ENCODE results near the gene HOXA3. TPM values are rescaled to one million over a fixed set of nuclear protein-coding genes. Genes with fewer than 3 reads are reported as not detected.
A peak's percentile ranks its signal among the peaks of the same experiment; 100 is the strongest.

The HOXA3 gene
- total RNA-seq, 1 donor from 2014 or later: not detected

DNA sequence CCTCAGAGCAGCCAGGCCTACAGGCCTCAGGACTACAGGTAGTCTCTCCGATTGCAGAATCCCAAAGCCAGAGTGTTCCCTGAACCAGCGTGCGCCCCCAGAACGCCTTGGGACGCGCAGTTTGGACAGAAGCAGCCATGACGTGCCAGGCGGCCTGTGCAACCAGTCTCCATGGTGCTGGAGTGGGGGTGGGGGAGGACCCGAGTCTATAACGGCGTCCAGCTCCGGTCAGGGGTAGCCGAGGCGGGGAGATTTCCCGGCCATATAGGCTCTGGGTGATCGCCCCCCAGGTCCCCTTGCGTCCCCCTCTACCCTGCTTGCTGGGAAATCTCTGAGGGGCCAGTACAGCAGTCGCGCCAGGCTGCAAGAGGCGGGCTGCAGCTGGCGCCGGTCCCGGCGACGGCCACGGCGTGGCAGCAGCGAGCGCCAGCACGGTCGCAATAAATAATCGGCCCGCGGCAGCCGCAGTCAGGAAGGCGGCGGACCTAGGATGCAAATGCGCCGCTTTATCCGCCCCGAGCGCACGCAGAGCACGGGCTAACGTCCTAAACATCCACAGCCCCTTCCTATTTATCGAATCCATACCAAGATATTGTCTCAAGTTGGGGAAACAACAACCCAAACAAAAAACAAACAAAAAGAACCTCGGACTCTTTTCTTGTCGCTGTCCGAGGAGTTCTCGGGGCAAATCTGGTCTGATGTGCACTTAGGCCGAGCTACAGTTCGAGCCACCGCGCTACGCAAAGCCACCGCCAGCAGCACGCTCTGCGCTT is 1.6 kb downstream of the HOXA3 start:
- Mint-ChIP-seq H3K27ac (peak overlapping the region; percentile 7), H3K4me1 (ENCODE audit: low read depth) (peaks cover 18% of the 10 kb centered on the region), H3K4me3 (peak overlapping the region; percentile 57), H3K9me3 (no peaks in the 10 kb centered on the region), H3K27me3 (ENCODE audit: insufficient read depth) (peaks cover 88% of the 10 kb centered on the region), H3K36me3 (ENCODE audit: low read depth) (peaks cover 3% of the 10 kb centered on the region)
- peak; percentile 46 for DNase-seq (ENCODE audit: low spot score)
- intact Hi-C loops (cut with micrococcal nuclease): loop anchor here (2.0 to 5.0 kb wide), 2 partner anchors 16 to 53 kb away; partner anchors contain the start of gene HOXA1

- no peak for DNase-seq (ENCODE audit: low spot score)
- no peak overlapping the region for H3K27ac Mint-ChIP-seq
- no peaks in the 10 kb centered on the region for H3K9me3 Mint-ChIP-seq
- intact Hi-C loops (cut with micrococcal nuclease): loop anchor here (2.0 to 5.0 kb wide), 2 partner anchors 15 to 53 kb away; partner anchors contain the start of gene HOXA1
- peaks cover 85% of the 10 kb centered on the region for H3K27me3 Mint-ChIP-seq (ENCODE audit: insufficient read depth)
- H3K4me1 Mint-ChIP-seq (ENCODE audit: low read depth): peaks cover 17% of the 10 kb centered on the region
- no peak overlapping the region for H3K4me3 Mint-ChIP-seq
- H3K36me3 Mint-ChIP-seq (ENCODE audit: low read depth): peaks cover 3% of the 10 kb centered on the region
Measured at GRCh38 chr7:27149842-27150567, 2.4 kb downstream of the HOXA3 start.

DNA sequence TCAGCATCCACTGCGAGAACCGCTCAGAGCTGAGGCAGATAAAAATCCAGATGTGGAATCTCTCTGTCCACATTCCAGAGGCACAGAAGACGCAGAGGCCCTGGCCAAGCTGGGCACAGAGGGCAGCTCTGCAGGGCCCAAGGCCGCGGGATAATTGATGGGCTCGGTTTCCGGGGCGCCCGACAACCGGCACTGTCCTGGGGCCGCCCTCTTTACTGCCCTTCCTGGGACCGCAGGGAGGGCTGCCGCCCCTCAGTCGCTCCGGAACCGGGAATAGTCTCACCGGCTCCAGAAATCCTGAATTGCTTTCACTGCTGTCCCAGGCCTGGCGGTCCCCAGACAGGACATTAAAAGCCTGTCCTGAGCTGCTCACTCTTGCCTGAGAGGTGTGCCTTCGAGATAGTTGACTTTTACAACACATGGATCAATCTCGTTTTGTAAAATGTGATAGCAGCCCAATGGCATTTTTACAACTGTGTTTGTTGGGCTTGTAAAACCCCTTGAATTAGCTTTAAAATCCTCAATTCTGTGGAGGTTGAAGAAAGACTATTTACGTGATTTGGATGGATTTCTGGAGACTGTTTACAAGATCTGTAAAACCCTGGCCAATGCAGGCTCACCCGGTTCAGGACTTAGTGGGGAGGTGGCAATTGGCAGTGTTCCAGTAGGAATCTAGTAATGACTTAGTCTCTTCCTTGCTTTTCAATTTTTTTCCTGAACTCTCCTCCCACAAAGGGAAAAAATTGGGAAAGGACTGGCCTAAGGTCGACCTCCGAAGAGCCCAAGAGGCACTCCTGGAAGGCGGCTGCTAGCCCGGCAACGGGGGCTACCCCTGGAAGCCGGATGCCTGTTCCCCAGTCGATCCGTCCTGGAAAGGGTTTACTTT is 3.4 kb downstream of the HOXA3 start:
- peaks cover 10% of the 10 kb centered on the region for H3K4me1 Mint-ChIP-seq (ENCODE audit: low read depth)
- peaks cover 3% of the 10 kb centered on the region for H3K36me3 Mint-ChIP-seq (ENCODE audit: low read depth)
- no peaks in the 10 kb centered on the region for H3K9me3 Mint-ChIP-seq
- intact Hi-C loops (cut with micrococcal nuclease): no loop called here
- DNase-seq (ENCODE audit: low spot score): no peak
- peaks cover 75% of the 10 kb centered on the region for H3K27me3 Mint-ChIP-seq (ENCODE audit: insufficient read depth)
- no peak overlapping the region for H3K27ac Mint-ChIP-seq
- H3K4me3 Mint-ChIP-seq: no peak overlapping the region

GRCh38 chr7:27148031-27148755 is 4.2 kb downstream of the HOXA3 start:
- DNase-seq (ENCODE audit: low spot score): no peak
- H3K4me1 Mint-ChIP-seq (ENCODE audit: low read depth): peaks cover 10% of the 10 kb centered on the region
- intact Hi-C loops (cut with micrococcal nuclease): no loop called here
- H3K27me3 Mint-ChIP-seq (ENCODE audit: insufficient read depth): peaks cover 67% of the 10 kb centered on the region
- H3K4me3 Mint-ChIP-seq: no peak overlapping the region
- H3K27ac Mint-ChIP-seq: no peak overlapping the region
- peaks cover 3% of the 10 kb centered on the region for H3K36me3 Mint-ChIP-seq (ENCODE audit: low read depth)
- H3K9me3 Mint-ChIP-seq: no peaks in the 10 kb centered on the region

GRCh38 chr7:27147199-27148030 is 5.0 kb downstream of the HOXA3 start, which contains the start of gene HOXA6:
Gene HOXA6, minus strand, starts transcription at chr7:27147774. Its CDS starts 25 bp downstream, at chr7:27147749.
- H3K9me3 Mint-ChIP-seq: no peaks in the 10 kb centered on the region
- H3K4me3 Mint-ChIP-seq: no peak within 1 kb of the TSS
- peaks cover 3% of the 10 kb centered on the region for H3K36me3 Mint-ChIP-seq (ENCODE audit: low read depth)
- peaks cover 63% of the 10 kb centered on the region for H3K27me3 Mint-ChIP-seq (ENCODE audit: insufficient read depth)
- no peak within 1 kb of the TSS for H3K27ac Mint-ChIP-seq
- DNase-seq (ENCODE audit: low spot score): no peak
- intact Hi-C loops (cut with micrococcal nuclease): no loop called here
- peaks cover 10% of the 10 kb centered on the region for H3K4me1 Mint-ChIP-seq (ENCODE audit: low read depth)

DNA sequence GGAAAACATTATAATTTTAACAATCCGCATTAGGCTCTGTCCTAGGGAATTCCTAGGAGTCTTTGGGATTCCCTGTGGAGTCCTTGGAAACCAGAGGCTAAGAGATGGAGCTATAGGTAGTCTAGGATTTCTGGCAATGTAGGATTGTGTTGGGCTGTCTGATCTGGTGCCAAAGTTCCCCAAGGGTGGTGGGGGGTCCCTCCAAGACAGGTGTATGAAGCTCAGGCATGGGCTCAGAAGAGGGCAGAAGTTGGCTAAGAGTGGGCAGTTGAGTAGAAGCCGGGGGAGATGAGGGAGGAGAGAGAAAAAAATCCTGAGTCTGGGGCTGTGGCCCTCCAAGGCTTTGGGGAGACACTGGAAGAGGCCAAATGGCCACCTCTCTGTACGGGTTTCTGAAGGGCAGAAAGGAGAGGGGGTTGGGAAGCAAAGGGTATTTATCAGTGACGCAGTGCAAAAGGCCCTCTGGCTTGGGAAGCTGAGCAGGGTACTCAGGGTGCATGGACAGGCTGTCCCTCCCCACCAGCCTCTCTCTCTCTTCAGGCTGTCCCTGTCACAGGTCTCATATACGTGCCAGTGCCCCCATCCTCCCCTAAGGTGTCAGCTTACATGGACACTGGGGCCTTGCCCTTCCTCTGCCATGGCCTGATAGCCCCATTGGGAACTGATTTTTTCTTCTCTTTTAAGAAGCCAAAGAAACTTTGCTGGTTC is 5.7 kb downstream of the HOXA3 start:
- peaks cover 8% of the 10 kb centered on the region for H3K4me1 Mint-ChIP-seq (ENCODE audit: low read depth)
- H3K4me3 Mint-ChIP-seq: no peak overlapping the region
- no peak overlapping the region for H3K27ac Mint-ChIP-seq
- no peaks in the 10 kb centered on the region for H3K9me3 Mint-ChIP-seq
- DNase-seq (ENCODE audit: low spot score): no peak
- H3K36me3 Mint-ChIP-seq (ENCODE audit: low read depth): peaks cover 3% of the 10 kb centered on the region
- intact Hi-C loops (cut with micrococcal nuclease): no loop called here
- H3K27me3 Mint-ChIP-seq (ENCODE audit: insufficient read depth): peaks cover 56% of the 10 kb centered on the region

DNA sequence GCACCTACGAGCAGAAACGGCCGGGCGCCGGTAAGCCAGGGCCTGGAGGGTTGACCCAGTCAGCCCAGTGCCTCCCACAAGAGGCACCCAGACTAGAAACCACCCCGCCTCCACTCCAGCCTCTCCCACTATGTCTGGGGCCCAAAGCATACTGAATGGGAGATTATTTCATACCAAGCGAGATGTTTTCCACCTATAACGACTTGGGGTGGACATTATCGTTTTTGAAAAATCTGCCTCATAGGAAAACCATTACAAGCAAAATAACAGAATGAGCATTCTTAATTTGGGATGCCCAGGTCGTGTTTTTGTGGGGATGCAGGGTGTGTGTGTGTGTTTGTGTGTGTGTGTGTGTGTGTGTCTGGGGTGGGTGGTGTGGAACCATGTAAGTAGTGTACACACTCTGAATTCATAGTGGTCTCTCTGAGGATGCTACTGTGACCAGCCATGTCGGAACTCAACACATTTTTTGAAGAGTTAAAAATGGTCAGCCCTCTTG is 6.4 kb downstream of the HOXA3 start:
- H3K9me3 Mint-ChIP-seq: no peaks in the 10 kb centered on the region
- H3K4me3 Mint-ChIP-seq: no peak overlapping the region
- H3K27ac Mint-ChIP-seq: no peak overlapping the region
- peaks cover 1% of the 10 kb centered on the region for H3K4me1 Mint-ChIP-seq (ENCODE audit: low read depth)
- DNase-seq (ENCODE audit: low spot score): no peak
- intact Hi-C loops (cut with micrococcal nuclease): no loop called here
- peaks cover 3% of the 10 kb centered on the region for H3K36me3 Mint-ChIP-seq (ENCODE audit: low read depth)
- H3K27me3 Mint-ChIP-seq (ENCODE audit: insufficient read depth): peaks cover 55% of the 10 kb centered on the region

DNA sequence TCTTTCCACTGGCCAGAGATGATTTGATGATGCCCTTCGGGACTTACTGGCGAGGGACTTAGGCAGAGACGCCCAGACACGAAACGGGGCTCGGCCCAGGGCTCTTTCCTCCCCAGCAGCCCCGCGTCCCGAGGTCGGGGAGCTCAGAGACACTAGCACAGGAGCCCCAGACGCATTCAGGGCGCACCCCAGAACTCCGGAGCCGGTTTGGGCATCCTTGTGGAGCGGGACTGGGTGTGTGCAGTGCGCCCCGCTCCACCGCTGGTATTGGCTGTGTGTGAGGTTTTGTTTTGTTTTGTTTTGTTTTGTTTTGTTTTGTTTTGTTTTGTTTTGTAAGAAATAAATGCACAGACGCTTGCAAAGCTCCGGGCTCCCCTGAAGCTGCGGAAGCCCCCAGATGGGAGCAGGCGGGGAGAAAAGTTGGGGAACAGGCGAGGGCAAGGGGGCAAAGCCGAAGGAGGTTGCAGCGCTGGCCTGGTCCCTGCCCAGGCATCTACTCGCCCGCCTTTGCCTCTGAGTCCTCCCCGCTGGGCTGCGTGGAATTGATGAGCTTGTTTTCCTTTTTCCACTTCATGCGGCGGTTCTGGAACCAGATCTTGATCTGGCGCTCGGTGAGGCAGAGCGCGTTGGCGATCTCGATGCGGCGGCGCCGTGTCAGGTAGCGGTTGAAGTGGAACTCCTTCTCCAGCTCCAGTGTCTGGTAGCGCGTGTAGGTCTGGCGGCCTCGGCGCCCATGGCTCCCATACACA is 7.0 kb downstream of the HOXA3 start:
- H3K4me1 Mint-ChIP-seq (ENCODE audit: low read depth): no peaks in the 10 kb centered on the region
- intact Hi-C loops (cut with micrococcal nuclease): no loop called here
- no peak overlapping the region for H3K27ac Mint-ChIP-seq
- H3K4me3 Mint-ChIP-seq: no peak overlapping the region
- DNase-seq (ENCODE audit: low spot score): no peak
- H3K36me3 Mint-ChIP-seq (ENCODE audit: low read depth): peaks cover 3% of the 10 kb centered on the region
- H3K9me3 Mint-ChIP-seq: no peaks in the 10 kb centered on the region
- H3K27me3 Mint-ChIP-seq (ENCODE audit: insufficient read depth): peaks cover 52% of the 10 kb centered on the region

DNA sequence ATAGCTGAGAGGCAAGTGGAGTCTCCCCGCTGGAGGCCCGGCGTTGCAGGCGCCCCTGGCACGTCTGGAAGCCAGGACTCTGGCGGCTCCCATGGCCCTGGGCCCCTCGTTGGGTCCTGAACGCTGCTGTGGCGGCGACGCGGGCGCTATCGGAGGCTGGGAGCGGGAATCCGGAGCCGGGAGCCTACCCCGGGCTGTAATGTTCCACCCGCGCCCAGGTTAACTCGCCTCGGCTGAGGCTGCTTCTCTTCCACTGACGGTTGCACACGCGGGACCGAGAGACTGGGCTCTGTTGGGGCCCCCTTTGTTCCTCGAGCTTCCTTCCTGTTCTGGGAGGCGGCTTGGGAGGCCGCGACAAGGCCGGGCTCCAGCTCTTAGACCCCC is 7.6 kb downstream of the HOXA3 start:
- intact Hi-C loops (cut with micrococcal nuclease): no loop called here
- H3K4me1 Mint-ChIP-seq (ENCODE audit: low read depth): no peaks in the 10 kb centered on the region
- no peak overlapping the region for H3K4me3 Mint-ChIP-seq
- peaks cover 46% of the 10 kb centered on the region for H3K27me3 Mint-ChIP-seq (ENCODE audit: insufficient read depth)
- H3K27ac Mint-ChIP-seq: no peak overlapping the region
- no peaks in the 10 kb centered on the region for H3K9me3 Mint-ChIP-seq
- H3K36me3 Mint-ChIP-seq (ENCODE audit: low read depth): peaks cover 3% of the 10 kb centered on the region
- no peak for DNase-seq (ENCODE audit: low spot score)

DNA sequence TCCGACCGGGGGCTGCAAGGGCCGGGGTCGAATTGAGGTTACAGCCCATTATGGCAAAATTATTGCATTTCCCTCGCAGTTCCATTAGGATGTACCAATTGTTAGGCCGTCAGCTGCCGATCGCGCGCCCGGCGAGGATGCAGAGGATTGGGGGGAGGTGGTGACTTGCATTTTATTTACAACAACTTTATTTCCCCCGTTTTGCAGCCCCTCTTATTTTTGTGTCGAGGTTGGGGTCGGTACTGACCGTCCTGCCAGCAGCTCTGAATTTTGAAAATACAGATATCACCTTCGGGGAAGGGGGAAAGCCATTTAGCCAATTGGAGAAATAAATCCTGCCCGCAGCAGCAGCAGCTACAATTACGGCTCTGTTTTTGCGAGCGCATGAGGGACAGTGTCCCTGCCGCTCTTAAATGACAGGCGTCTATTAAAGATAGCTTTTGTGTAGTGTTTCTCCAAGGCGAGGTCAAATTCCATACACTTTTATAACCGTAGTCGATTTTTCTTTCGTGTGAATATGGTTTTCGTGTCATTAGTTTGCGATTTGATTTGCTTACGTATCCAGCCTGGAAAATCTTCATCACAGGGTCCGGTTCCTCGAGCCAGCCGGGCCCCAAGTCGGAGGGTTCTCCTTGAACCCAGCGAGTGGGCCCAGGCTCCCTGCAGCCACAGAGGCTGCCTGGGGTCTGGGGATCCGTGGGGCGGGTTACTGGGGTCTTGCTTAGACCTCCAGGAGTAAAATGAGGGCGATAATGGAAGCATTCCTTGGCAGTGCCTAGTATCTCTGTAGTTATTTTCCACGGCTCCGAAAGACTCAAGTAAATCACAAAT is 8.2 kb downstream of the HOXA3 start:
- no peaks in the 10 kb centered on the region for H3K9me3 Mint-ChIP-seq
- intact Hi-C loops (cut with micrococcal nuclease): no loop called here
- peaks cover 40% of the 10 kb centered on the region for H3K27me3 Mint-ChIP-seq (ENCODE audit: insufficient read depth)
- no peak overlapping the region for H3K4me3 Mint-ChIP-seq
- no peak for DNase-seq (ENCODE audit: low spot score)
- H3K4me1 Mint-ChIP-seq (ENCODE audit: low read depth): no peaks in the 10 kb centered on the region
- peaks cover 3% of the 10 kb centered on the region for H3K36me3 Mint-ChIP-seq (ENCODE audit: low read depth)
- no peak overlapping the region for H3K27ac Mint-ChIP-seq

All from activated T-helper 1 cell treated with anti-CD3 and anti-CD28 coated beads, Interleukin-12 subunit alpha, Interleukin-12 subunit beta, Interleukin-2, Interleukin-4 antibody, amounts not matched to agents 30 ng/mL and 10 ng/mL and 1 ng/mL, durations not matched to agents 14 hours and 24 hours and 36 hours (primary cell).